Inferior parietal cortex (tissue), 1 donor: ENCODE data around the gene CHRNA10.
A peak's percentile ranks its signal among the peaks of the same experiment; 100 is the strongest.

Experiments
- DNase-seq: peaks from one replicate; pipeline ENCODE4 v3.0.0-alpha.2; 2016; ENCODE audit errors: extremely low spot score

CHRNA10 gene, protein sequence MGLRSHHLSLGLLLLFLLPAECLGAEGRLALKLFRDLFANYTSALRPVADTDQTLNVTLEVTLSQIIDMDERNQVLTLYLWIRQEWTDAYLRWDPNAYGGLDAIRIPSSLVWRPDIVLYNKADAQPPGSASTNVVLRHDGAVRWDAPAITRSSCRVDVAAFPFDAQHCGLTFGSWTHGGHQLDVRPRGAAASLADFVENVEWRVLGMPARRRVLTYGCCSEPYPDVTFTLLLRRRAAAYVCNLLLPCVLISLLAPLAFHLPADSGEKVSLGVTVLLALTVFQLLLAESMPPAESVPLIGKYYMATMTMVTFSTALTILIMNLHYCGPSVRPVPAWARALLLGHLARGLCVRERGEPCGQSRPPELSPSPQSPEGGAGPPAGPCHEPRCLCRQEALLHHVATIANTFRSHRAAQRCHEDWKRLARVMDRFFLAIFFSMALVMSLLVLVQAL

DNA sequence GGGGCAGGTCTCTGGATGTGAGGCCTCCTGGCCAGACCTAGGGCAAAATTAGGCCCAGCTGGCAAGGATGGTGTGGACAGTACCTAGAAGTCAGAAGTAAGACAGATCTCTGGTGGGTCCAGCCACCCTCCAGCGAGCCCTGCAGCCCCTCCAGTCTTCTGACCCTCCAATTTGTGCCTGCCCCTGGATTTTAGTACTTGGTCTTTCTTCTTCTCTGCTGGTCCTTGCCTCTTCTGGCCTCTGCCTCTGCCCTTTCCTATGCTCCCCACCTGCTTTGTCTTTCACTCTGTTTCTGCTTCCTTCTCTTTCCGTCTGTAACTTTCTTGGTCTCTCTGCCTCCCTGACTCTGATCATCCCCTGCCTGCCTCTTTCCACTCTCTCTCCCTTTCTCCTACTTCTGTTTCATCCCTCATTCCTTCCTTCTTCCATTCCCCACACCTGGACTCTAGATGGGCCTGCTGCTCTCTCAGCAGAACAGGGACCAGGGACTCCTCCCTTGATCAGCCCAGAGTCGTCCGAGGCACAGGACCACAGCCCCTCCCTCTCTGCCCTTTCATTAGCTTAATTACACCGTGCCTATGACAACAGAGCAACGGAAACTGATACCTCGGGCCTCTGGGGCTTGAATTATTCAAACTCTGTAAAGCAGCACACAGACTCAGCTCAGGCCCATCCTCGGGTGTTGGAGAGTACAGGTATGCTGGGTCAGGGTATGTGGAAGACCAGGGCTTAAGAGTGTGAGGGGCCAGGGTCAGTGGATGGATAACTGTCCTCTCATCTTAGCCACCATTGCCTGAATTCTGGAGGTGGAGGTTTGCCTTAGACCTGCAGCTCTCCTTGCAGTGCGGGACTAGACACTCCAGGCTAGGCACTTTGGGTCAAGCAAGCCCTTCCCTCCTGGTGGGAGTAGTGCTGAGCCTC is at the start of gene CHRNA10:
Gene CHRNA10, minus strand, starts transcription at position 51 of the 921 bp plus-strand sequence. CDS start 72 bp downstream, outside the sequence.
- DNase-seq: no peak

DNA sequence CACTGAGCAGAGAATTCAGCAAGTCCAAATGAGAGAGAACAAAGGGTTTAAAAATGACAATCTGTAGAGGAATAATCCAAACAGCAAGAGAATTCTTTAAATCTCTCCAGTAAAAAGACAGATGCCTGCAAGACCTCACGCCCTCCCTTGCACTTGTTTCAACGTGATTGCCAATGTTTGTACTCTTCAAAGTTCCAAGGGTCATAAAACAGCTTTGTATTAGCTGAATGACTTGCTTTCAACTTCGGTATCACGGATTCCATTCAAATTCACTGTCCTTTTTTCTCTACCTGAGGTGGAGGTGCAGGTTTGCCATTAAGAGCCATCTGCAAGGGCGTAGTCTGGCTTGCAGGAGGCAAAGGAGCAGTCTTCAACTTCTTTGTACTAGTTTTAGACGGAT is 41.1 kb upstream of the CHRNA10 start:
- DNase-seq: no peak

DNA sequence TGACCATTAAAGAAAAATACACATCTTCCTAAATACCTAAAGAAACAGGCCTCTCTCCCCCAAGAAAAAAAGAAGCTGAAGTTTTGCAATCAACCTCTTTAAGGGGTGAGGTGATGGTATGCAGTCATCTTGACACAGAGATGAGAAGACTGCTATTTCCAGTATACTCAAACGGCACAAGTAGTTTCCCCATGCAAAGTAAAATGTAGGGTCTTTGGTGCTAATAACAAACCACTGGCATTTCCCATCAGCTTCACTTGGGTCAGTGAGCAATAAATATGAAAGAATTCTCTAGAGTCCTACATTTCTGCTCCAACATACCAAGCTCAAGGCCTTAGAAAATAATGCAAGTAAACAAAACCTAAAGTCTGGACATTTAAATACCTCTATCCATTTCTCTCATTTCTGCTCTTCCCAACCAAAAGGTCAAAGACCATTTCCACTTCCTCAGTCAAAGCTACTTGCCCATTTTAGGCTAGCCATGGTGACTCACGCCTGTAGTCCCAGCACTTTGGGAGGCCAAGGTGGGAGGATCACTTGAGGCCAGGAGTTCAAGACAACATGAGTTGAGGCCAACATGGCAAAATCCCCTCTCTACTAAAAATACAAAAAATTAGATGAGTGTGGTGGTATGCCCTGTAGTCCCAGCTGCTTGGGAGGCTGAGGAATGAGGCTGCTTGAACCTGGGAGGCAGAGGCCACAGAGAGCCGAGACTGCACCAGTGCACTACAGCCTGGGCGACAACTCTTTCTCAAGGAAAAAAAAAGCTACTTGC is 39.5 kb upstream of the CHRNA10 start:
- no peak for DNase-seq

DNA sequence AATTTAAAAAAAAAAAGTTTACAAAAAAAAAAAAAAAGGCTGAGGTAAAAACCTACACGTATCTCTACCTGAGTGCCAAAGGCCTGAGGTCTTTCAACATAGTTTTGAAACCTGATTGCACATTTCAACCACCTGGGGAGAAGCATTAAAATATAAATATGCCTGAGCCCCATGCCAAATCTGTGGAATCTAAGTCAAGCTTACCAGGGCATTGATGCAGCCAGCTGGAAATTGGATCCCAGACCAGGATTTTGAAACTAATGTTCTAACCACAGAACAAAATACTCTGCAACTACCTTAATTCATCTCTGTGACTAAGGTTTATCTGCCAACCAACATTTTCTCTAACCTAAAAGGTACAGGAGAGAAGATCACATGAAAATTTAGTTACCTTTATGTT is 38.8 kb upstream of the CHRNA10 start:
- no peak for DNase-seq

DNA sequence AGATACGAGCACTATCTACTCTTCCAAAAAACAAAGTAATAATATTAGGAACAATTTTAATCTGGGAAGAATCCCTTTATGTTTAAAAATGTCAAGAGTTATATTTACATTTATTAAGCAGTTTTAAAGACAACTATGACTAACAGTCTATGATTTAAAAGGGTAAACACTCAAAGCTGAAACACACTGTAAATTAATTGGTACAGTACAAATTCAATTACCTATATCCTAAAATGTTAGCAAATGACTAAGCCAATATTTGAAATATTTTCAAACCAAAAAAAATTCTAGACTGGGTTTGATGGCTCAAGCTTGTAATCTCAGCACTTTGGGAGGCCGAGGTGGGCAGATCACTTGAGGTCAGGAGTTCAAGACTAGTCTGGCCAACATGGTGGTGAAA is 36.0 kb upstream of the CHRNA10 start:
- no peak for DNase-seq

DNA sequence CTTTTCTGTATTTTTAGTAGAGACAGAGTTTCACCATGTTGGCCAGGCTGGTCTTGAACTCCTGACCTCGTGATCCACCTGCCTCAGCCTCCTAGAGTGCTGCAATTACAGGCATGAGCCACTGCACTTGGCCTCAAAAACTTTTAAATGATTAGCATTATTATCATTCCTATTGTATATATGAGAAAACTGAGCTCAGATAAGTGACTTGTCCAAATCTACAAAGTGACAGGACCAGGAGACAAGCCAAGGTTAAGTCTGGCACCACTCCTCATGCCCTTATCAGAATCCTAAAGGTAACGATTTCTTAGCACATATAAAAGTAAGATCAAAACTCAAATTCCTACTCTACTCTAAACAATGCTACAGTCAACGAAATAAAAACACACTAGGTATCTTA is 32.2 kb upstream of the CHRNA10 start:
- DNase-seq: no peak

DNA sequence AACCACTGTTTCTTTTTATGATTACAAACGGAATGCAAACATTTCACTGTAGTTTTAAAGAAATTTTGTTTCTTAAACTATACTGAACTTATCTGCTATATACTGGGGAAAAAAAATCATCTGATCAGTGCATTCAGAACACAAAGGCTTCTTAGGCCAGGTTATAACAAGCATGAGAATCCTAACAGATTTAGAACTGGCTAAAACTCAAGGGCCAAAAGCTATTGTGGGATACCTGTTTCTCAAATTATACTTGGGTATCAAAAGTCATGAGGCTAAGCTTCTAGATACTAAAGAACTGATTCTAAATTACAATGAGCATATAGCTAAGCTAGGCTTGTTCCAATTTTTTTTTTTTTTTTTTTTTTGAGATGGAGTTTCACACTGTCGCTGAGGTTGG is 29.7 kb upstream of the CHRNA10 start:
- DNase-seq: no peak

DNA sequence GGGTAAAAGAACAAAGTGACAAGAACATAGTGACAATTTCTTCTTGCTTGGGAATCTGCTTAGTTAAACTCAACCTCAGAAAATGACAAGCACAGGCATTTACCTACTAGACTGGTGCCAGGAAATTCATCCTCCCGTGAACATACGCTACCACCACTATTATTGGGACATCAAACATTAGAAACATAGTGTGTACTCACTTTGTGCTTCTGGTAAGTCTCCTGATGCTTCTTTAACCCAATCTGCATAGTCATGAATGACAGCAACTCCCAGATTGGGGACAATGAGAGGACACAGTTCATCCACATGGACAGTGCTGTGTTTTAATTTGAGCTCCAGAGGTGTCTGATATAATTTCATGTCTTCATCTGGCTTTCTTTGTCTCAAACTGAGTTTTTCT is 29.2 kb upstream of the CHRNA10 start:
- peak; percentile 6 for DNase-seq

DNA sequence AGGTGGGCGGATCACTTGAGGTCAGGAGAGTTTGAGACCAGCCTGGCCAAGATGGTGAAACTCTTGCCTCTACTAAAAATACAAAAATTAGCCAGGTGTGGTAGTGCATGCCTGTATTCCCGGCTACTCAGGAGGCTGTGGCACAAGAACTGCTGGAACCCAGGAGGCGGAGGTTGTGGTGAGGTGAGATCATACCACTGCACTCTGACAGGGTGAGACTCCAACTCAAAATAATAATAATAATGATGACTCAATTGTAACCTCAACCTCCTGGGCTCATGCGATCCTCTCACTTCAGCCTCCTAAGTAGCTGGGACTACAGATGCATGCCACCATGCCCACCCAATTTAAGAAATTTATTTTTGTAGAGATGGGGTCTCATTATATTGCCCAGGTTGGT is 15.6 kb upstream of the CHRNA10 start:
- no peak for DNase-seq

DNA sequence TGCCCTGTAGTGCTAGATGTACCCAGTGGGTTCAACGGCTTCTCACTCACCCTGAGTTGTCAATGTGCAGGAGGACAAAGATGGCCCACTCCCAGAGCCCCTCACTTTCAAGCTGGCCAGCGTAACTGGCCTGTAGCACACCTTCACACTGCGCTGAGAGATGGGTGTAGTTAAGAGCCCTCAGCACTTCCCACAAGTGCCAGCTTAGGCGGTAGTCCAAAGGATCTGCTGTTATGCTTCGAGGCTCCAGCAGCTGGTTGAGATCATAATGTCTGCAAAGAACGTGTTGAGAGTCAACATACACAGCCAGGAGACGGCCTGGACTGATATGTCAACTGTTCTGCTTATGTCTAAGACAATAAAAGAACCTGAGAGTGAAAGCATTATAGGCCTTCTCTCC is 14.7 kb upstream of the CHRNA10 start:
- DNase-seq: no peak

DNA sequence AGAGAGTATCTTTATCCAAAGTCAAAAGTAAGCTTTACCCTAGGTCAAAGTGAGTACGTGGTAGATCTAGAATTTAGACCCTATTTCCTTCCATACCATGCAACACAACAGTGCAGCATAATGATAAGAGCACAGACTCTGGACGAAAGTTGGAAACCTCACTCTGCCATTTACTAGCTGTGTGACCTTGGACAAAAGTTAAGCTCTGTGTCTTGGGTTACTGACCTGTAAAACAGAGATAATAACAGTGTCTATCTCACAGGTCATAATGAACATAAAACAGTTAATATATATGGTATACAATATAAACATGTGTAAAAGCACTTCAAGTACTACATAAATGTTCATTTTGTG is 13.6 kb upstream of the CHRNA10 start:
- no peak for DNase-seq

DNA sequence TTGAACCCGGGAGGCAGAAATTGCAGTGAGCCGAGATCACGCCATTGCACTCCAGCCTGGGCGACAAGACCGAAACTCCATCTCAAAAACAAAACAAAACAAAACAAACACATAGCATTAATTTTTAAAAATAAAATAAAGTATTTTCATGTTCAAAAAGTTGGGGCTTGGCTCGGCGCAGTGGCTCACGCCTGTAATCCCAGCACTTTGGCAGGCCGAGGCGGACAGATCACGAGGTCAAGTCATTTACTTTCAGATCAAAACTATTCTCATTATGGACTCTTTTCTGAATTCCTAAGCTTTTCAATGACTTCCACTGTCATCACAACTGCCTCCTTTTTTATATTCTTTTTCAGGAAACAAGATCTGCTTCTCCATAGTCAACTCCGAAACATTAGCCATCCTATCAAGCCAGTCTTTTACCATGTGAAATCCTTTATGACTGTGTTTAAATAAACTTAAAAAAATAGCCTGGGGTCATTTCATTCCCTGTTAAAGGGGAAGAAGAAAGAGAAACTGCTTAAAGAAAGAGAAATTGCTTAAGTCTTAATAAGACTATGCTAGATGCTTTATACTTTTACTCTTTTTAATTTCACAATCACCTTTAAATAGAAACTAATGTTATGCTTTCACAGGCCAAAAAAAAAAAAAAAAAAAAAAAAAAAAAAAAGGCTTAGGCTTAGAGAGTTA is 13.1 kb upstream of the CHRNA10 start:
- DNase-seq: no peak

DNA sequence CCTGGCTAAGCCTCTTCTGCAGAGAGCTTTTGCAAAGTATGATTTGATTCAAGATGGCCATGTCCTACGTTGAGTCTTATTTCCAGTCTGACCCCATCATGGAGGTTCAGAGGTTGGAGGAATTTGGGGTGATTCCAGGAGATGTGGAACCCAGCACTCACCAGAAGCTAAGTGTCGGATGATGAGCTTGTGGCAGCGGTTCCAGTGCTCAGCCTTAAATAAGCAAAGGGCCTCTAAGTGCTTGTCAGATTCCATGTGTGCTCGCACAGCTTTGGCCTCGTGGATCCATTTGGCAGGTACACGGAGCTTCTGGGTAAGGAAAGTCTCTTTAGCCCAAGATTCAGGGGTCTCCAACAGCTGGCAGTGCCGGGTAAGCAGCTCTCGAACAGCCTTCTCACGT is 11.9 kb upstream of the CHRNA10 start:
- no peak for DNase-seq

DNA sequence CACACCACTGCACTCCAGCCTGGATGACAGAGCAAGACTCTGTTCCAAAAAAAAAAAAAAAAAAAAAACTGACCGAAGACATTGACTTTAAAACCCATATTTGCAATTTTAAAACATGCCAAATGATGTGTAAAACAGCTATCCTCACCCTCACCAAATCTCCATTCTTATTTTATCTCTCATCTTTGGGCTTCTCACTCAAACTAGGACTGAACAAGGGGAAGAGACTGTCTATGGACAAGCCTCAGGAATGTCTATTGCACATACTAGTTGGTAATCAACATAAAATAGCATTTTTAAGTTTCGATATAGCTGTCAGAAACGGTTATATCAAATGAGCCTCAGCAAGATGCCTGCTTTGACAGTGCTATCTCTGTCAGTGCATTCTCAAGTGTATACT is 7.9 kb upstream of the CHRNA10 start:
- no peak for DNase-seq

DNA sequence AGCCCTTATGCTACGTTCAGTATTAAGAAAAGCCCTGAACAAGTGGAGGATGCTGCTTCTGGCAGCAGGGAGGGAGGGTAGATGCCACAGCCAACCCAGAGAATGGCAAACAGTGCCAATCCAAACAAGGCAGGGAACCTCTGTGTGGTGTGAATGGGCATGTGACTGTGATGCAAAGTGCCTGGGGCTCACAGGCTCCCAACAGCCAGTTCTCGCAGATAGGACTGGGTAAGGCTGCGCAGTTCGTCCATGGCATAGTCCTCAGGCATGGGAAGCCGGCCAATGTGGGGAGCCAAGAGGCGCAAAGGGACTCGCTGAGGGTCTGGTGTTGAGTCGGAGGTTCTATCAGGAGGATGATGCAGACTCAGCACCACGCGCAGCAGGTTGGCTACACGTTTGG is 4.8 kb upstream of the CHRNA10 start:
- DNase-seq: no peak

DNA sequence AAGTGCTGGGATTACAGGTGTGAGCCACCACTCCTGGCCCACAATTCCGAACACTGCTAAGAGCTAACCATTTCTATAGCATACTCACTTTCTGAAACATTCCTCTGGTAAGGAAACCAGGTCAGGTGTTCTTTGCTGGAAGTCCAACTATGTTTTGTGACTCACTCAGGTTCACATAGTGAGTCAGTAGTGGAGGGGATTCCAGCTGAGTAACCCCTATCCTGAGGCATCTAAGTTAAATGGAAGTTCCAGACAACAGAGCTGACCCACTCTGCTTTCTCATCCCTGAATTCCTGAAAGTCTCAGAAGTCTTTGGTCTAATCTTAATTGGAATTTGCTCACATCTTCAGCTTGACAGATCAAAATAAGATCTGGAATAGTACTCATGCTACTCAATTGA is 3.0 kb upstream of the CHRNA10 start:
- no peak for DNase-seq

DNA sequence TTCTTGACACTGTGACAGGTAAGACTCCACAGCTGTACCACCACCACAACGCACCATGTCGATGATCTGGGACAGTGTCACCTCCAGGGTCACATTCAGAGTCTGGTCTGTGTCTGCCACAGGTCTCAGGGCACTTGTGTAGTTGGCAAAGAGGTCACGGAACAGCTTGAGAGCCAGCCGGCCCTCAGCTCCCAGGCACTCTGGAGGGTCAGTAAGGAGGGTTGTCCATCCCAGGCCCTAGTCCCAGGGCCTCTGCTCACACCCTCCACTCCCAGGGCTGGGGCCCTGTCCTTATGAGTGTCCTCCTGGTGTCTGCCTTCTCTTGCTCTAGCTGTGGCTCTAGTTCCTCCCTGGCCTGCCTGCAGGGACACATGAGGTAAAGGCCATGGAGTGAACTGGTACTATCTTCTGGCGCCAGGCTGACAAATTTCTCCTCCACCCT is 1.4 kb downstream of the CHRNA10 start:
- DNase-seq: no peak

DNA sequence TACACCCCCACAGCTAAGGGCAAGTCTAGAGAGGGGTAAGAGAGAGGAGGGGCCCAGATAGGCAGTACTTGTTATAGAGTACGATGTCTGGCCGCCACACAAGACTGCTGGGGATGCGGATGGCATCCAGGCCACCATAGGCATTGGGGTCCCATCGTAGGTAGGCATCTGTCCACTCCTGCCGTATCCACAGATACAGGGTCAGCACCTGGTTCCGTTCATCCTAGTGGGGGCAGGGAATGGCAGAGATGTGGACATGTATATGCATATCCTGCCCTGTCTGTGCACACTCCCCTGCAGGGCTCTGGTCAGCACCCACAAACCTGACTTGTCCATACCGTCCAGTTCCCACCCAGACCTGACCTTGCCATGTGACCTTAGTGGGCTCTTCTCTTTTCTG is 2.1 kb downstream of the CHRNA10 start:
- DNase-seq: no peak

DNA sequence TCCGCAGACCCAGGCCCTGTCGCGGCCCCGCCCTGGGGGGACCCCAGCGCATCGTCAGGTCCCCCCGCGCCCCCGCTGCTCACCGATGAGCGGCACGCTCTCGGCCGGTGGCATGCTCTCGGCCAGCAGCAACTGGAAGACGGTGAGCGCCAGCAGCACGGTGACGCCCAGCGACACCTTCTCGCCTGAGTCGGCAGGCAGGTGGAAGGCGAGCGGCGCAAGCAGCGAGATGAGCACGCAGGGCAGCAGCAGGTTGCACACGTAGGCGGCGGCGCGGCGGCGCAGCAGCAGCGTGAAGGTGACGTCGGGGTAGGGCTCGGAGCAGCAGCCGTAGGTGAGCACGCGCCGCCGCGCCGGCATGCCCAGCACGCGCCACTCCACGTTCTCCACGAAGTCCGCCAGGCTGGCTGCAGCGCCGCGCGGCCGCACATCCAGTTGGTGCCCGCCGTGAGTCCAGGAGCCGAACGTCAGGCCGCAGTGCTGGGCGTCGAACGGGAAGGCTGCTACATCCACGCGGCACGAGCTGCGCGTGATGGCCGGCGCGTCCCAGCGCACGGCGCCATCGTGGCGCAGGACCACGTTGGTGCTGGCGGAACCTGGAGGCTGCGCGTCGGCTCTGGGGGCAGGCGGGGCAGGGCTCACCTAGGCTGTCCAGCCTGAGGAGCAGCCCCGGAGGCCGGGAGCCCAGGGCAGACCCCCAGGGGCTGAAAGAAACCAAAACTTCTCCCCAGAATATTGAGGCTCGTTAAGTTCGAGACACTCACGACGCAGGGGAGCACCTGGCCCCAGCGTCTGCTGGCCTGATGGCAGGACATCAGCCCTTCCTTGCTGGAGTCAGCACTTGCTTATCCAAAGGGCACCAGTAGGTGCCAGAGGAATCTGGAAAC is 3.8 kb downstream of the CHRNA10 start:
- DNase-seq: no peak

DNA sequence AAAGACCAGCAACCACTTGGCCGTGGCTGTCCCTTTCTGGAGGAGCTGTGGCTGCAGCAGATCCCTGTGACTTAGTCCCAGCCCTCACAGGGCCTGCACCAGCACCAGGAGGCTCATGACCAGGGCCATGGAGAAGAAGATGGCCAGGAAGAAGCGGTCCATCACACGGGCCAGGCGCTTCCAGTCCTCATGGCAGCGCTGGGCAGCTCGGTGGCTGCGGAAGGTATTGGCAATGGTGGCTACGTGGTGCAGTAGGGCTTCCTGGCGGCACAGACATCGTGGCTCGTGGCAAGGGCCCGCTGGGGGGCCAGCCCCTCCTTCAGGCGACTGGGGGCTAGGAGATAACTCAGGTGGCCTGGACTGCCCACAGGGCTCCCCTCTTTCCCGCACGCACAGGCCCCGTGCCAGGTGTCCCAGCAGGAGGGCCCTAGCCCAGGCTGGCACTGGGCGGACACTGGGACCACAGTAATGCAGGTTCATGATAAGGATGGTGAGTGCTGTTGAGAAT is 5.1 kb downstream of the CHRNA10 start:
- no peak for DNase-seq
